NCI-H526 treated with DMSO at 0.1 percent for 48 hours (cell line): Measurements from ENCODE around the gene IKZF2.
A peak's percentile ranks its signal among the peaks of the same experiment; 100 is the strongest.

Source experiments
- DNase-seq: peaks from one replicate; lab custom pipeline; 2025; lab: John Stamatoyannopoulos, UW

The IKZF2 gene

GRCh38 chr2:213151437-213152064, at the start of gene IKZF2:
Gene IKZF2, minus strand, starts transcription at chr2:213151612. Its CDS starts 2,983 bp downstream, at chr2:213148629.
- peak; percentile 89 for DNase-seq

- DNase-seq, result no peak
Observed at GRCh38 chr2:213199871-213200270, 48.5 kb upstream of the IKZF2 start.

- DNase-seq, result no peak
Observed at GRCh38 chr2:213189001-213189899, 37.8 kb upstream of the IKZF2 start.

- DNase-seq, result no peak
Observed at GRCh38 chr2:213188533-213188867, 37.1 kb upstream of the IKZF2 start.

GRCh38 chr2:213187833-213188532, 36.6 kb upstream of the IKZF2 start:
- DNase-seq, result no peak

- no peak for DNase-seq
Observed at GRCh38 chr2:213187386-213187785, 36.0 kb upstream of the IKZF2 start.

- no peak for DNase-seq
Observed at GRCh38 chr2:213185147-213185822, 33.9 kb upstream of the IKZF2 start.

GRCh38 chr2:213181712-213182111, 30.3 kb upstream of the IKZF2 start:
- DNase-seq, result peak; percentile 13

GRCh38 chr2:213177679-213178078, 26.3 kb upstream of the IKZF2 start:
- no peak for DNase-seq

- no peak for DNase-seq
Observed at GRCh38 chr2:213175673-213176247, 24.3 kb upstream of the IKZF2 start.

- DNase-seq, result no peak
Observed at GRCh38 chr2:213172641-213173040, 21.2 kb upstream of the IKZF2 start.

- no peak for DNase-seq
Observed at GRCh38 chr2:213171147-213171546, 19.7 kb upstream of the IKZF2 start.

GRCh38 chr2:213167271-213167930, 16.0 kb upstream of the IKZF2 start:
- no peak for DNase-seq

- no peak for DNase-seq
Observed at GRCh38 chr2:213166109-213166508, 14.7 kb upstream of the IKZF2 start.

GRCh38 chr2:213164263-213164662, 12.9 kb upstream of the IKZF2 start:
- DNase-seq, result no peak

- no peak for DNase-seq
Observed at GRCh38 chr2:213162516-213163118, 11.2 kb upstream of the IKZF2 start.

- DNase-seq, result no peak
Observed at GRCh38 chr2:213161759-213162515, 10.5 kb upstream of the IKZF2 start.

GRCh38 chr2:213159768-213160167, 8.4 kb upstream of the IKZF2 start:
- DNase-seq, result no peak

GRCh38 chr2:213157242-213157641, 5.8 kb upstream of the IKZF2 start:
- DNase-seq, result no peak

- no peak for DNase-seq
Observed at GRCh38 chr2:213156717-213157116, 5.3 kb upstream of the IKZF2 start.
